SK-N-MC (cell line): ENCODE results near the gene MRGPRF.

Experiments
- DNase-seq: peaks from one replicate; pipeline ENCODE4 v3.0.0-alpha.2; 2011; ENCODE audit warnings: low read depth, low spot score
- H3K27ac ChIP-seq: fragments of 200-600 bp; sonication (generic); 2 replicates; pipeline ENCODE4 v1.5.1; 2016; ENCODE audit warnings: mixed run types
- H3K36me3 ChIP-seq: fragments of 200-600 bp; sonication (generic); 2 replicates; pipeline ENCODE4 v1.6.1; 2017; ENCODE audit warnings: antibody characterized with exemption, low read length, mixed read lengths; ENCODE audit not compliant: insufficient read depth
- H3K4me3 ChIP-seq: fragments of 200-600 bp; sonication (generic); 2 replicates; pipeline ENCODE4 v1.5.1; 2016
- H3K9ac ChIP-seq: fragments of 200-600 bp; sonication (generic); 2 replicates; pipeline ENCODE4 v1.8.0; 2017; ENCODE audit warnings: mixed run types, mixed read lengths; ENCODE audit not compliant: insufficient read length
- H3K9me3 ChIP-seq: fragments of 200-600 bp; sonication (generic); 2 replicates; pipeline ENCODE4 v1.6.1; 2017; ENCODE audit warnings: low read depth, mild to moderate bottlenecking, antibody characterized with exemption, low read length, moderate library complexity, mixed read lengths
- EZH2 ChIP-seq: fragments of 200-600 bp; sonication (generic); IDR thresholded peaks from one replicate; pipeline ENCODE4 v1.6.1; 2017; ENCODE audit warnings: antibody characterized with exemption
- FOXP2 ChIP-seq: optimal IDR thresholded peaks from 2 replicates; pipeline ENCODE3; 2011; ENCODE audit warnings: mild to moderate bottlenecking, moderate library complexity; ENCODE audit not compliant: insufficient read depth; ENCODE audit errors: extremely low read length, control extremely low read depth
- POLR2AphosphoS5 ChIP-seq: IDR thresholded peaks from 2 replicates; pipeline ENCODE4 v1.6.1; 2012; ENCODE audit warnings: mild to moderate bottlenecking, low read depth, low read length, borderline replicate concordance

Gene MRGPRF

DNA sequence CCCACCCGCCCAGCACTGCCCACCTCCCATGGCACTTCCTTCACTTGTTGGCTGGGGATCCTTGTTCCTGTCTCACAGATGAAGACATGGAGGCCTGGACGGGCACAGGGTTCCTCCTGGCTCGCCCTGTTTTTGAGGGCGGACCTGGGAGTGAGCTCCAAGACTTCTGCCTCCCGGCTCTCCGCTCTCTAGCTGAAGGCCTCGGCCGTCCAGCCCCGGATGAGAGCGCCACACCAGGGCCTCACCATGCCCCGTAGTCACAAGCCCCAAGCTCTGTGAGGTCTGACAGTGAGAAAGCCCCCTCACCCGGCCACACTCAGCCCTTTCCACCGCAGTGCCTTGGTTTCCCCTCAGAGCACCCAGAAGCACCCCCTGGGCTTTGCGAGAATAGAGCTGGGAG, 44.8 kb upstream of the MRGPRF start:
- H3K36me3 ChIP-seq: peaks cover 8% of the 10 kb centered on the region; the same call in 1 of the 2 replicates
- DNase-seq: no peak
- H3K9me3 ChIP-seq: no peaks in the 10 kb centered on the region
- no peak overlapping the region for H3K27ac ChIP-seq
- TF ChIP-seq POLR2AphosphoS5 (no peak), FOXP2 (no peak), EZH2 (no peak)
- H3K4me3 ChIP-seq: no peak overlapping the region
- no peak overlapping the region for H3K9ac ChIP-seq

DNA sequence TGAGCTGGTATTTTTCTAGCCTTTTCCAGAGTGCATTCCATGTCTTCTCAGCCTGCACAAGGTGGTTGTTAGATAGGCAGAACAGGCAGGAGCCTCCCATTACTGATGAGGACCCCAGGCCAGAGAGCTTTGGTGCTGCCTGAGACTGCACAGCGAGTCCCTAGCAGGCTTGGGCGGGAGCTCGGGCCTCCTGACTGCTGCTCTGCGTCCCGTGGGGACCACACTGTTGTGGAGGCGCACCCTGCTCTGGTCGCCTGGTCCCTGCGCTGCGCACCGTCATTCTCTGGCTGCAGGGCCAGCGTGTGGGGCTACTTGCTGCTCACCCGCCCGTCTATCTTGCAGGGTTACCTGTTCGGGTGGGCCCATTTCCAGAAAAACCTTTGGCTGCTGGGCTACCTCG, 44.2 kb upstream of the MRGPRF start:
- no peak overlapping the region for H3K27ac ChIP-seq
- no peak for DNase-seq
- TF ChIP-seq EZH2 (no peak), POLR2AphosphoS5 (no peak), FOXP2 (no peak)
- H3K9me3 ChIP-seq: no peaks in the 10 kb centered on the region
- peaks cover 8% of the 10 kb centered on the region; the same call in 1 of the 2 replicates for H3K36me3 ChIP-seq
- H3K4me3 ChIP-seq: no peak overlapping the region
- no peak overlapping the region for H3K9ac ChIP-seq

DNA sequence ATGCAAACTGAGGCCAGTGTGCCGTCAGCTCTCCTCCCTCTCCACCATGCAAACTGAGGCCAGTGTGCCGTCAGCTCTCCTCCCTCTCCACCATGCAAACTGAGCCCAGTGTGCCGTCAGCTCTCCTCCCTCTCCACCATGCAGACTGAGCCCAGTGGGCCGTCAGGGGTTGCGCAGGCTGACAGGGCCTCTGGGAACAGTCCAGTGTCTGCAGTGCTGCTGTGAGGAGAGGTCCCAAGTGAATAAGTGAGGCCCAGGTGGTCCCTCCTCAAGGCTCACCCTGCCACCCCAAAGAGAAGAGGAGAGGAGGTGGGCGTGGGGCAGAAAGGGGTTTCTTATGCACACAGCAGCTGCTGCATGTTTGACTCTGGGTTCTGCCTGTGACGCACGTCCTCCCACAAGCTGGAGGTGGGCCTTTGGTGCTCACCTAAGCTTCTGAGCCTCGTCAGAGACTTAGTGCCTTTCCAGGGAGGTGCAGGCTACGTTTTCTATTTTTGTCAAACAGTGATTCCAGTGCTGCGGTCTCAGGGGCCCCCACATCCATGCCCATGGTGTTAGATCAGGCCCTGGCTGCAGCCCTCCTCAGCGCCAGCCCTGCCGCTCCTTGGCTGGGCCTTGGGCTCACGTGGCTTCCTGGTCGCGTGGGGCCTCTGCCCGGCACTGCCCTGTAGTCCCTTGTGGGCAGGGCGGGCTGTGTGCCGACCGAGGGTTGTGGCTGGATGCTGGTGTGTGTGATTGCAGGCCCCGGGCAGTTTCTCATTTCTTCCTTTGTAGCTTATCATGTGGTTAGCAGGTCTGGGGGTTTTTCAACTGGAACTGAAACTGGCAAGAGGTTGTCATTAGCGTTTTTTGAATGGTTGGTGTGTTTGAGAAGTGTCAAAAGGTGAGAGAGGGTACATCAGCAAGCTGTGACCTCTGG, 42.8 kb upstream of the MRGPRF start:
- no peak overlapping the region for H3K9ac ChIP-seq
- DNase-seq: no peak
- H3K27ac ChIP-seq: no peak overlapping the region
- peaks cover 8% of the 10 kb centered on the region; the same call in 1 of the 2 replicates for H3K36me3 ChIP-seq
- no peak overlapping the region for H3K4me3 ChIP-seq
- H3K9me3 ChIP-seq: no peaks in the 10 kb centered on the region
- no peak for TF ChIP-seq POLR2AphosphoS5
- no peak for TF ChIP-seq EZH2
- no peak for TF ChIP-seq FOXP2

DNA sequence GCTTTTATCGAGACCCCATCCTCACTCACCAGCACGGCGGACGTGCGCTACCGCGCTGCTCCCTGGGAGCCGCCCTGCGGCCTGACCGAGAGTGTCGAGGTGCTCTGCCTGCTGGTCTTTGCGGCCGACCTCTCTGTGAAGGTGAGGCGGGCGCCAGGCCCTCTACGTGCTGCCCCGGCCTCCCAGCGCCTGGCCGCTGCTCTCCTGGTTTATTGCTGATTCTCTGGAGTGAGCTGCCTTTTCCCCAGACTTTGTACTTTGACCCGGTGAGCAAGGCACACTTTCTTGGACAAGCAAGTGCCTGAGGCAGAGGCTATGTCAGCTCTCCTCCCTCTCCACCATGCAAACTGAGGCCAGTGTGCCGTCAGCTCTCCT, 42.2 kb upstream of the MRGPRF start:
- no peak for DNase-seq
- peaks cover 8% of the 10 kb centered on the region; the same call in 1 of the 2 replicates for H3K36me3 ChIP-seq

DNA sequence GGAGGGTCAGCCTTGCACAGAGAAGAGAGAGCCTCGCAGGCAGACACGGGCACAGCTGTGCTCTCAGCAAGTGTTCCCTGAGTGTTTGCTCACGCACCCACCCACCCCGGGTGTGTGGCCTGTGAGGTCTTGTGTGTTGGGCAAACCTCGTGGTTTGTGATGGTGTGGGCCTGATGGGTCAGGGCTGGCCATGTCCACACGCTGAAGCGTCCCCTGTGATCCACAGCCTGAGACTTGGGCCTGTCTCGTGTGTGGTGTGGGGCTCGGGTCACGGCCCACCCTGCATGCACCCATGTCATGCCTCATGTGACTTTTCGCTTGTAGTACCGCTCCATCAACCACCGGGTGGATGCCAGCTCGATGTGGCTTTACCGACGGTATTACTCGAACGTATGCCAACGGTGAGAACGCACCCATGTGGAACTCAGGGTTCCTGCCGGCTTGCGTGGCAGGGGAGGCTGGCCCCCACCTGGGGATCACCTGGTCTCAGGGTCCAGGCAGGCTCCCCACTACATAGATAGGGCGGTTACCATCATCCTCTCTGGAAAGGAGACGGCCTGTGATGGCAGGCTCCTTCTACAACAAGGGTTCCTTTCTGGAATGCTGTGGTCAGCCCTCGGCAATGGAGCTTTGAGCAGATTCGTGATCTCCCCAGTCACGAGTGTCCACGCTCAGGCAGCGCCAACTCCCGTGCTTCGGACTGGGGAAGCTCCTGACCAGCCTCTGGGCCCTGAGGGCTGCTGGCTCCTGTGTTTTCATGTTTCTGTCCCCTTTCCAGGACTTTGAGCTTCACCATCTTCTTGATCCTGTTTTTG, 41.6 kb upstream of the MRGPRF start:
- DNase-seq: no peak
- TF ChIP-seq FOXP2 (no peak), EZH2 (no peak), POLR2AphosphoS5 (no peak)
- Histone ChIP-seq H3K36me3 (peaks cover 8% of the 10 kb centered on the region; the same call in 1 of the 2 replicates), H3K27ac (no peak overlapping the region), H3K4me3 (no peak overlapping the region), H3K9ac (no peak overlapping the region), H3K9me3 (no peaks in the 10 kb centered on the region)

More for the DNA sequence above, 42.2 kb upstream of the MRGPRF start:
- H3K9me3 ChIP-seq: no peaks in the 10 kb centered on the region
- H3K9ac ChIP-seq: no peak overlapping the region
- H3K27ac ChIP-seq: no peak overlapping the region
- no peak for TF ChIP-seq POLR2AphosphoS5
- TF ChIP-seq FOXP2: no peak
- no peak for TF ChIP-seq EZH2
- no peak overlapping the region for H3K4me3 ChIP-seq

DNA sequence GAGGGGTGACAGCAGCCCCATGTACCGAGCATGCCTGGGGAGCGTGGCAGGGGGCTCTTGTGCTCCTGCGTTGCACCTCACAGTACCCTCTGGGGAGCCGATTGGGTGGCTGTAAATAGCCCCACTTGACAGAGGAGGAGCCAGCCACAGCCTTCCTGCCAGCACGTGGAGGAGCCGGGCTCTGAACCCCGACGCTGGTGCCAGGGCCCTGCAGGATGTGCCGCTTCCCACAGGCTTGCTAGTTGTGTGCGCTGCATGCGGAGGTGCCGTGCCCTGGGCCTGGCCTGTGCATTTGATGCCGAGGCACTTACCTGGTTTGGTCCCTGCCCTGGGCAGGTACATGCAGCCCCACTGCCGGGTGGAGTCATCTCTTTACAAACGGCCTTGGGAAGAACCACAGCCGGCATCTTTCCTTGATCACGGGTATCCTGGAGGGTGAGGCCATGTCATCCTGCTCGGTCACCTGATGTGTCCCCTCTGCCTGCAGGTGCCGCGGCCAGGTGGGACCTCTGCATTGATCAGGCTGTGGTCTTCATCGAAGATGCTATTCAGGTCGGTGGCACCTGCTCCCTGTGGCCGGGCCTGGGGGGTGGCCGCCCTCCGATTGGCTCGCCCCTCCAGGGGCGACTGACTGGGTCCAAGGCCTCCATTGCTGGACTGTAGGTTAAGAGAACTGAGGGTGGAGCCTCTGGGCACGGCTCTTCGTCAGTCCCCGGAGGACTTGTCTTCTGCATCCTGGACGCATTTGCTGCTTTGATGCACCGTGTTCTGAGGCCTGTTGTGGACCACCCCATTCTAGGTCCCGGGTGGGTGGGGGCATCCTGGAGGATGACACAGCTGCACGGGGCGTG, 40.7 kb upstream of the MRGPRF start:
- Histone ChIP-seq H3K36me3 (peaks cover 8% of the 10 kb centered on the region; the same call in 1 of the 2 replicates), H3K9ac (no peak overlapping the region)

DNA sequence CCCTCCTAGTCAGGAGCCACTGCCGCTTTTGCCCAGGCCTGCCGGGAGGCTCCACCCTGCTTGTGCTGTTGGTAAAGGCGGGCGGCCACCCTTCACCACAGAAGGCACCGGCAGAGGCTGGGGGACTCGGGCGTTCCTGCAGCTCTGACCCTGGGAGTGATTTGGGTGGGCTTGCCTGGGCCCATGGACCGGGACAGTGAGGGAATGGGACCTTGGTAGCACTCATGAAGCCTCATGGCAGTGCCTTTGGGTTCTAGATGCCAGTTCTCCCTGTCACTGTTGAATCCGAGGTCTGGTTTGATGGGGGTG, 40.1 kb upstream of the MRGPRF start:
- Histone ChIP-seq H3K9me3 (no peaks in the 10 kb centered on the region), H3K36me3 (peaks cover 8% of the 10 kb centered on the region; the same call in 1 of the 2 replicates), H3K9ac (no peak overlapping the region), H3K4me3 (no peak overlapping the region), H3K27ac (no peak overlapping the region)
- no peak for TF ChIP-seq POLR2AphosphoS5
- TF ChIP-seq EZH2: no peak
- no peak for TF ChIP-seq FOXP2
- DNase-seq: no peak

More for the DNA sequence above, 40.7 kb upstream of the MRGPRF start:
- no peak for DNase-seq
- Histone ChIP-seq H3K4me3 (no peak overlapping the region), H3K9me3 (no peaks in the 10 kb centered on the region), H3K27ac (no peak overlapping the region)
- TF ChIP-seq FOXP2 (no peak), EZH2 (no peak), POLR2AphosphoS5 (no peak)
